GM19468 (cell line): ENCODE results near the gene ZBTB24.
A peak's percentile ranks its signal among the peaks of the same experiment; 100 is the strongest.

Experiments
- ATAC-seq: cut with Tn5 transposase; IDR thresholded peaks from one replicate; pipeline ENCODE4 v1.9.1; 2021; ENCODE audit warnings: mild to moderate bottlenecking, moderate library complexity, moderate number of reproducible peaks; ENCODE audit not compliant: unreplicated experiment; ENCODE audit errors: extremely low read depth

The ZBTB24 gene

DNA sequence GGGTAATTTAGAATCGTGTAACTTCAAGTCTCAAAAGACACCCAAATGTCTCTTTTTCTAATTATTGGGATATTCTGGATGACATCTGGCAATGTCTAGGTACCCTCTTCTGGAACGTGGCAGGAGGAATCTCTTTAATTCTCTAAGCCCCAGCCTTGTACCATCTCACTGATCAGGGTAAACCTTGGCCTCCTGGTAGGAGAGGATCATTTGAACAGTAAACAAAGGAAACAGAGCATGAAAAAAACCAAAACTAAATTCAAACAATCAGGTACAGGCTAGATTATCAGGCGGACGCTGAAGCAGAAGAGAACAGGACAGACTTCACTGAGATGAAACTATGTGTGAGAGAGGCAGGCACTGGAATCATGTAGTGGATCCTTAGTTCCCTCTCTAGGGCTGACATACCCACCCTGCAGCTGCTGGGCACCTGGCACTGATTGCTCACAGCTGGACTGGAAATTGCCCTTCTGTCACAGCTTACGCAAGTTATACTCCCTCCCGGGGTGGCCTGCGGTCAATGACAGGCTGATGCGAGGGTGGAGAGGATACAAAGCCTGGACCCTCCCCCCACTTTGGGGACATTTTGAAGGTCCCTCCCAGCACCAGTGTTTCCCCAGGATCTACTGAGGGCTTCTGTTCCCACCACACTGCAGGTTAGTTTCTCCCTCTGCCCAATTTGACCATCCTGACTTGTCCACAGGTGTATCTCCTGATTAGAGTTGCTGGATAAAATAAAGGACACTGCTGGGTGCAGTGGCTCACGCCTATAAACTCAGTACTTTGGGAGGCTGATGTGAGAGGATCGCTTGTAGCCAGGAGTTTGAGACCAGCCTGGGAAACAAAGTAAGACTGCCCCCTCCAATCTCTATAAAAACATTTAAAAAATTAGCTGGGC, 20.6 kb upstream of the ZBTB24 start:
- ATAC-seq: no peak

- ATAC-seq: no peak
Observed at GRCh38 chr6:109498936-109499335, 15.9 kb upstream of the ZBTB24 start.

- ATAC-seq: no peak
Observed at GRCh38 chr6:109498052-109498451, 15.0 kb upstream of the ZBTB24 start.

GRCh38 chr6:109496036-109496772, 13.2 kb upstream of the ZBTB24 start:
- ATAC-seq: no peak

DNA sequence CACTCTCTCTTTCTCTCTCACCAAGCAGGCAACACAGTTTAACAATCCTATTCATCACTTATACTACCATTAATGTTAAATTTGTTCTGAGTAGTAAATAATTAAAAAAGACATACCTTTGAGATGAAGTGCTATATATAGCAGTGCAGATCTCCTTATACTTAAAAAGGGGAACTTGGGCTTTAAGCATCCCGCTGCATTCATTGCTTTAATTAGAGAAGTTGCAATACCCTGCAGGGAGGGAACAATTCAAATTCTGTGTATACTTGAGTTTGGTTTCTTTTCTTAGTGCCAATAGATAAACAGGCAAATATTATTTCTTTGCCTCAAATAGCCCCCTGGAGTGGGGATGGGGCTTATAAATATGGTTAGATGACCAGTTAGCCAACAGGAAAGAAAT, 10.8 kb upstream of the ZBTB24 start:
- ATAC-seq: no peak

DNA sequence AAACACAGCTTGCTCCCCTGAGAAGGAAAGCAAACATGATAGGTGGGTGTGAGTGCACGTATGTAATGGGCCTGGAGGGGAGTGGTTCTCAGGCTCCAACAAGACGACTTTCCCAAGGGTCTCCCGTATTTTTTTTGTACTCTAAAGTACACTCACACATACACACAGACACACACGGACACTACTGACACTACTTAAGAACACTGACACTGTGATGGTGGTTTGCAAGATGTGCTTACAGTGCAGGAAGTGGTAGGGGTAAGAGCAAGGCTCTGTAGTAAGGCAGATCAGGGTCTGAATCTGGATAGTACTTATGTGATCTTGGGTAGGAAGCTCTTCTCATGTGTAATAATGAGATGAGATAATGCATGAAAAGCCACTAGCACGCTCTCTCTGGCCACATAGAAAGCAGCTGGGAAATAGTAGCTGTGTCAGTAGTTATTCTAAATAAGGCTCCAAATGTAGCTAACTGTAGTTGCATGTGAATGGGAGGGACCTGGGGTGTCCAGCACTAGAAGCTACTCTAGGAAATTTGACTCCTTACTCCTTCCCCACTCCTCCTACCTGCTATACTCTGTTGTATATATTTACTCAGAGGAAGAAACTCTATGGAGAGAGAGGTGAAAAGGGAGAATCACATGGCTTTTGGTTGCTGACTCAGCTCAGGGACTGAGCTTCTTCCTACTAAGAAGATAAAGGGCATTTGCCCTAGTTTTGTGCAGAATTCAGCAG, 8.4 kb upstream of the ZBTB24 start:
- peak; percentile 19 for ATAC-seq

DNA sequence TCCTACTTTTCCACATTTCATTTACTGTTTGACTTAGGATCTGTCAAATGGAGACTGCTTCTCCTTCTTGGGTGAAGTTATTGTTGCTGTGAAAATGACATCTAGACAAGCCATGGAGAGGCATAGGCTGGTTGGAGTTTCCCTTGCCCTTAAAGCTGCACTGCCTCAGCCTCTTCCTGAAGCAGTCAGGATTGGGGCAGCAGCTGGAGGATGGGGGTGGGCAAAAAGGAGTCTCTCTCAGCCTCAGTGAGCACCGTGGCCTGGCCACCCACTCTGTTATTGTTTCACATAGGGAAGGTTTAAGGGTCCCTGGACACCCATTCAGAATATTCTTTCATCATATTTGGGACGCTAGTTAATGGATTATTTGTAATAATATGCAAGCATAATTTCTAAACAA, 7.7 kb upstream of the ZBTB24 start:
- ATAC-seq: no peak

DNA sequence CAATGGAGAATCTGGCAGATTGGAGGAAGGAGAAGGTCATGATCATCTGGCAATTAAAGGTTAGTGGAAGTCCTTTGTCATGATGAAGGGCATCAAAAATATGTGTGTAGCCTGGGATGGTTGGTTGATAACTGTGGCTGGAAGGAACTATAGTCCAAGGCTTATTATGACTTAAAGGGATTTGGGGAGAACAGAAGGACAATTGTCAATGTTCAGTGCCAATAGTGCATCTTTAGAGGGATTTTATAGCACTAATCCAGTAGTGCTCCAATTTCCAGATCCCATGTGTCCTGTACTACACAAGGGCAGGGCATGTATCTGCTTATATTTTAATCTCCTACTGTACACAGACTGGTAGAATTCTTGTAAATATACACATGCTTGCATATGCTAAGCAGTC, 5.0 kb upstream of the ZBTB24 start:
- no peak for ATAC-seq

- ATAC-seq: no peak
Observed at GRCh38 chr6:109486068-109486467, 3.0 kb upstream of the ZBTB24 start.

- ATAC-seq: no peak
Observed at GRCh38 chr6:109485266-109485935, 2.4 kb upstream of the ZBTB24 start.

- no peak for ATAC-seq
Observed at GRCh38 chr6:109484122-109484521, 1.1 kb upstream of the ZBTB24 start.

DNA sequence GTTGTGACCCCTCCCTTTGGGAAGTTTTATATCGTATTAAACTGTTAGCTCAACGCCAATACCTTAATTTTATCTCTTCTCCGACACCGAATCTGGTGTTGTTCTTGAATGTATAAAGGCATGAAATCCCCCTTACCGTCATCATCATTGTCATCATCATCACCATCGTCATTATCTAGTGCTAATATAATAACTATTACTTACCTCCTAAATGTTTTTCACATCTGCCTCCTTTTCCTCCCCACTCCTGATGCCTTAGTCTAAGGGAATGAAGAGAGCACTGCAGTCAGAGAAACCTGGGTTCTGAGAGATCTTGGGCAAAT, 677 bp upstream of the ZBTB24 start:
- ATAC-seq: no peak

- no peak for ATAC-seq
Observed at GRCh38 chr6:109480993-109481480, 2.0 kb downstream of the ZBTB24 start.

GRCh38 chr6:109478841-109479624, 4.0 kb downstream of the ZBTB24 start:
- ATAC-seq: no peak

GRCh38 chr6:109478222-109478805, 4.7 kb downstream of the ZBTB24 start:
- no peak for ATAC-seq

DNA sequence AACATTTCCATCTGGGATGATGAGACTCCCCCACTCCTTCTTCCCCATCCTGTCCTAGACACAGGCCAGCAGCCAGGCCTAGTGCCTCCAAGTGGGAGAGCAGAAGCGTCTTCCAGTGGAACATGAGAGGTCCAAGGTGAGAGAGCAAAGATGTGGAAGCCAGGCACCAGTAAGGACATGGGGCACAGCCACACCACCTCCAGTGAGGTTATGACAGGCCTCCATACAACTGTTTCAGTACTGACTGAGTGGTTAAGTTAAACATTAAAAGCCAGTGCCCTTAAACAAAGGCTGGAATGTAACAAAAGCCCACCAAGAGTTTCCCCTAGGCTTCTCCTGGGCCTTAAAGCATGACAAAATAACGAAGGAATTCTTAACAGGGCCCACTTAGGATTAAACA, 5.3 kb downstream of the ZBTB24 start:
- ATAC-seq: no peak

DNA sequence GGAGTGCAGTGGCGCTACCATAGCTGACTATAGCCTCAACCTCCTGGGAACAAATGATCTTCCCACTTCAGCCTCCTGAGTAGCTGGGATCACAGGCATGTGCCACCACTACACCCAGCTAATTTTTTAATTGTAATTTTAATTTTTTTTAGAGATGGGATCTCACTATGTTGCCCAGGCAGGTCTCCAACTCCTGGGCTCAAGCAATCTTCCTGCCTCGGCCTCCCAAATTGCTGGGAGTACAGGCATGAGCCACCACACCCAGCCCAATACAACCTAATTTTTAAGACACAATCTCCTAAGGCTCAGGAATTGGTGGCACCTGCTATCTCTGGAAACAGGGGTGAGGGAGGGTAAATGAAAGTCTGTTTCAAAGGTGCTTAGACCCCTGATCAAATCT, 5.8 kb downstream of the ZBTB24 start:
- no peak for ATAC-seq

DNA sequence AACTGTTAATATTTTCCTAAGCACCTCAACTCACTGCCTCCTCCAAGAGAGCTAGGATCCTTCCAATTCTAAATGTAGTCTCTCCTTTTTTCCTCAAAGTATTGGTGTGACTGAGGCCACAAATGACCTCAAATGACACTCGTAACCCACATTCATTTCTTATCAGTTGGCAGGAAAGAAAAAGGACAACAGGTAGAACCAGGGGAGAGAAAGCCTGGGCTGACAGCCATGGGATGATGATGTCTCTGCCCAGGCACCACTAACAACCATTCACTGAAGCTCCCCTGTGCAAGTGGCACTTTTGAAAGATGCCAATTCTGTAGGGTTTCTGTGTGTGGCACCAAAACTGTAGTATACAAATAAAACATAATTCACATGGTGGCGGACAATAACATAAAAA, 7.4 kb downstream of the ZBTB24 start:
- no peak for ATAC-seq

- ATAC-seq: no peak
Observed at GRCh38 chr6:109474995-109475394, 8.0 kb downstream of the ZBTB24 start.
